Osteocyte (in vitro differentiated cells): ENCODE measurements around the gene TTC7B. TPM values are rescaled to one million over a fixed set of nuclear protein-coding genes. Genes with fewer than 3 reads are reported as not detected.

Source experiments
- DNase-seq: peaks from one replicate; pipeline ENCODE4 v3.0.0; 2021; ENCODE audit warnings: mixed read lengths; ENCODE audit not compliant: unreplicated experiment; ENCODE audit errors: extremely low spot score
- H3K27ac Mint-ChIP-seq: one replicate; pipeline ENCODE4 v1.8.0; 2021; ENCODE audit warnings: mild to moderate bottlenecking, mixed read lengths; ENCODE audit not compliant: unreplicated experiment
- H3K27me3 Mint-ChIP-seq: one replicate; pipeline ENCODE4 v1.8.0; 2021; ENCODE audit warnings: mixed read lengths; ENCODE audit not compliant: unreplicated experiment
- H3K36me3 Mint-ChIP-seq: one replicate; pipeline ENCODE4 v1.8.0; 2021; ENCODE audit warnings: mixed read lengths; ENCODE audit not compliant: unreplicated experiment
- H3K4me1 Mint-ChIP-seq: one replicate; pipeline ENCODE4 v1.8.0; 2021; ENCODE audit warnings: mixed read lengths; ENCODE audit not compliant: unreplicated experiment
- H3K4me3 Mint-ChIP-seq: one replicate; pipeline ENCODE4 v1.8.0; 2021; ENCODE audit warnings: mild to moderate bottlenecking, moderate library complexity, mixed read lengths; ENCODE audit not compliant: unreplicated experiment
- H3K9me3 Mint-ChIP-seq: one replicate; pipeline ENCODE4 v1.8.0; 2021; ENCODE audit warnings: mixed read lengths; ENCODE audit not compliant: unreplicated experiment
- CTCF ChIP-seq: fragments of 200-600 bp; sonication (generic); IDR thresholded peaks from 2 replicates; pipeline ENCODE4 v1.5.0; 2021; ENCODE audit warnings: antibody characterized with exemption, mild to moderate bottlenecking, moderate library complexity
- total RNA-seq: library from RNA; stranded (reverse); gene quantifications from 2 replicates; pipeline ENCODE4 v1.2.1, GENCODE V29; 2021

Gene TTC7B
- total RNA-seq, 1 donor from 2014 or later, result 43.2 TPM

- no peak for DNase-seq
- Mint-ChIP-seq H3K4me1 (no peaks in the 10 kb centered on the region), H3K36me3 (peaks cover 14% of the 10 kb centered on the region), H3K27me3 (no peaks in the 10 kb centered on the region), H3K4me3 (no peak overlapping the region), H3K9me3 (no peaks in the 10 kb centered on the region), H3K27ac (no peak overlapping the region)
- no peak for TF ChIP-seq CTCF
Measured at GRCh38 chr14:90587252-90587910, 228.8 kb downstream of the TTC7B start.

DNA sequence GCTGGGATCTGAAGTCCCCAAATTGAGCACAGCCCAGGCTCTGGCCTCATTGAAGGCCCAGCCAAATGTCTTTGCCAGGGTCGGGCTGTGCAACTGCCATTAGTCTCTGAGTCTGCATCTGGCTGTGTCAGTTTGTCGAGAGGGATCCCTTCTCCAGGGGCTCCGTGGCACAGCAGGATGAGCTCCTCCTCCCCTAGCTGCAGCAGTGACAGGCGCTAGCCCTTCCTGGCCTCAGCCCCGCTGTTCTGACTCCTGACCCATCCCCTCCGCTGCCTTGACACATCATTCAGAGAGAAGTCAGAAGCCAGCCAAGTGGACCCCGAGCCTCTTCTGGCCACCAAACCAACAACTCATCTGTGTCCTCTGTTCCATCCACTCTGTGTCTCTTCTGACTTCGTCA, 231.1 kb downstream of the TTC7B start:
- Mint-ChIP-seq H3K9me3 (no peaks in the 10 kb centered on the region), H3K36me3 (peaks cover 14% of the 10 kb centered on the region), H3K27me3 (no peaks in the 10 kb centered on the region), H3K4me3 (no peak overlapping the region), H3K27ac (no peak overlapping the region), H3K4me1 (peaks cover 7% of the 10 kb centered on the region)
- no peak for DNase-seq
- no peak for TF ChIP-seq CTCF

- no peak overlapping the region for H3K4me3 Mint-ChIP-seq
- H3K9me3 Mint-ChIP-seq, result no peaks in the 10 kb centered on the region
- H3K36me3 Mint-ChIP-seq, result peaks cover 13% of the 10 kb centered on the region
- H3K4me1 Mint-ChIP-seq, result peaks cover 7% of the 10 kb centered on the region
- no peak overlapping the region for H3K27ac Mint-ChIP-seq
- no peak for DNase-seq
- no peaks in the 10 kb centered on the region for H3K27me3 Mint-ChIP-seq
- TF ChIP-seq CTCF, result no peak
Measured at GRCh38 chr14:90583916-90584605, 232.2 kb downstream of the TTC7B start.

- H3K27me3 Mint-ChIP-seq, result no peaks in the 10 kb centered on the region
- H3K9me3 Mint-ChIP-seq, result no peaks in the 10 kb centered on the region
- DNase-seq, result no peak
- H3K36me3 Mint-ChIP-seq, result peaks cover 14% of the 10 kb centered on the region
- TF ChIP-seq CTCF, result no peak
- no peak overlapping the region for H3K4me3 Mint-ChIP-seq
- H3K4me1 Mint-ChIP-seq, result peaks cover 7% of the 10 kb centered on the region
- no peak overlapping the region for H3K27ac Mint-ChIP-seq
Measured at GRCh38 chr14:90583427-90583826, 232.8 kb downstream of the TTC7B start.

- DNase-seq, result no peak
- Mint-ChIP-seq H3K9me3 (no peaks in the 10 kb centered on the region), H3K4me3 (no peak overlapping the region), H3K27me3 (no peaks in the 10 kb centered on the region), H3K4me1 (peaks cover 7% of the 10 kb centered on the region), H3K36me3 (peaks cover 14% of the 10 kb centered on the region), H3K27ac (no peak overlapping the region)
- TF ChIP-seq CTCF, result no peak
Measured at GRCh38 chr14:90582166-90582565, 234.1 kb downstream of the TTC7B start.
